HL-60 (cell line): ENCODE data around the gene SPATA32.
A peak's percentile ranks its signal among the peaks of the same experiment; 100 is the strongest.

Experiments
- DNase-seq, 2 experiments: peaks; one replicate each; pipeline ENCODE4 v3.0.0-alpha.2; 2010 to 2020; ENCODE audit warnings: low read depth in 1 of 2, low spot score in 1 of 2
- H3K27ac ChIP-seq: fragments of 250-450 bp; sonication (Bioruptor Pico); replicated peaks from 2 replicates; pipeline ENCODE4 v1.5.1; 2020; ENCODE audit warnings: mild to moderate bottlenecking, moderate library complexity
- H3K27me3 ChIP-seq: fragments of 250-450 bp; sonication (Bioruptor Pico); 2 replicates; pipeline ENCODE4 v1.5.1; 2021; ENCODE audit warnings: mild to moderate bottlenecking, moderate library complexity; ENCODE audit not compliant: insufficient read depth, poor library complexity, severe bottlenecking
- H3K4me3 ChIP-seq: replicated peaks from 2 replicates; pipeline ENCODE4 v1.5.1; 2011; ENCODE audit warnings: mild to moderate bottlenecking, control low read depth, low read length; ENCODE audit not compliant: insufficient read depth
- CTCF ChIP-seq: IDR thresholded peaks from one replicate; pipeline ENCODE4 v1.5.1; 2011; ENCODE audit warnings: low read length, control low read depth, inconsistent platforms; ENCODE audit not compliant: insufficient read depth
- GABPA ChIP-seq: IDR thresholded peaks from 2 replicates; pipeline ENCODE4 v1.6.1; 2012; ENCODE audit warnings: low read depth
- POLR2AphosphoS5 ChIP-seq: IDR thresholded peaks from 2 replicates; pipeline ENCODE4 v1.6.1; 2012; ENCODE audit warnings: low read depth
- REST ChIP-seq: IDR thresholded peaks from 2 replicates; pipeline ENCODE4 v1.6.1; 2012; ENCODE audit warnings: low read depth; ENCODE audit not compliant: insufficient replicate concordance
- SPI1 ChIP-seq: IDR thresholded peaks from 2 replicates; pipeline ENCODE4 v1.6.1; 2012; ENCODE audit warnings: low read depth, mild to moderate bottlenecking, borderline replicate concordance

SPATA32 gene

GRCh38 chr17:45227926-45228762 lies 33.8 kb downstream of the SPATA32 start:
- peak overlapping the region; percentile 81 for H3K27ac ChIP-seq
- TF ChIP-seq SPI1 (no peak), REST (no peak), CTCF (no peak), GABPA (no peak), POLR2AphosphoS5 (no peak)
- DNase-seq = no peak
- no peaks in the 10 kb centered on the region for H3K27me3 ChIP-seq
- H3K4me3 ChIP-seq = peak overlapping the region; percentile 20

- no peak for DNase-seq
- peak; percentile 39; the same call in 1 of the 2 replicates for TF ChIP-seq SPI1
- no peak for TF ChIP-seq REST
- H3K4me3 ChIP-seq = peak overlapping the region; percentile 35
- no peaks in the 10 kb centered on the region for H3K27me3 ChIP-seq
- peak overlapping the region; percentile 81 for H3K27ac ChIP-seq
These were observed 34.6 kb downstream of the SPATA32 start for GRCh38 chr17:45227101-45227925.

- DNase-seq = no peak
- Histone ChIP-seq H3K27ac (peak overlapping the region; percentile 81), H3K27me3 (no peaks in the 10 kb centered on the region), H3K4me3 (peak overlapping the region; percentile 35)
- TF ChIP-seq SPI1 = no peak
- no peak for TF ChIP-seq CTCF
- no peak for TF ChIP-seq POLR2AphosphoS5
- no peak for TF ChIP-seq REST
- TF ChIP-seq GABPA = no peak
These were observed 35.3 kb downstream of the SPATA32 start for GRCh38 chr17:45226576-45226975.
